OCI-LY1 (cell line): ENCODE measurements around the gene DNAH9.

Experiments used
- EZH2 ChIP-seq: fragments of 200-600 bp; sonication (generic), shearing (Covaris generic); IDR thresholded peaks from 2 replicates; pipeline ENCODE4 v1.8.0; 2017; ENCODE audit warnings: borderline replicate concordance, mixed run types, mild to moderate bottlenecking, antibody characterized with exemption, low read length, moderate library complexity, mixed read lengths
- TF ChIP-seq, protein P1 (sequence below): fragments of 200-600 bp; sonication (generic), shearing (Covaris generic); IDR thresholded peaks from 2 replicates; pipeline ENCODE4 v1.5.1; 2017; ENCODE audit warnings: mild to moderate bottlenecking, antibody characterized with exemption, low read length, moderate library complexity, mixed read lengths

DNA sequence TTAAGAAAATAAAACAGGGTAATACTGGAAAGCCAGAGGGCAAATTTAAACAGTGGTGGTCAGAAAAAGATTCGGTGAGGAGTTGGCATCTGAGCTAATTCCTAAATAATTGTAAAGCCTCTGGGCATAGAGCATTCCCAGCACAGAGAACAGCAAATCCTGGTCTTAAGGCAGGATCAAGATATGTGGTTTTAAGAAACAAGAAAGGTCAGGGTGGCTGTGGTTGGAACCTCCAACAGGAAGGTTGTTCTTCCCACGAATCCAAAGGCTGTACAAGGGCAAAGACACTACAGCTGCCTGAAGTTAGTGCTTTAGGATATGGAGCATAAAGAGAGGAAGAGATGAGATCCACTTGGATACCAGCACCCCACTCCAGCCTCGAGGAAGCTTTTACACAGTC is 284.4 kb downstream of the DNAH9 start:
- TF ChIP-seq, protein P1, sequence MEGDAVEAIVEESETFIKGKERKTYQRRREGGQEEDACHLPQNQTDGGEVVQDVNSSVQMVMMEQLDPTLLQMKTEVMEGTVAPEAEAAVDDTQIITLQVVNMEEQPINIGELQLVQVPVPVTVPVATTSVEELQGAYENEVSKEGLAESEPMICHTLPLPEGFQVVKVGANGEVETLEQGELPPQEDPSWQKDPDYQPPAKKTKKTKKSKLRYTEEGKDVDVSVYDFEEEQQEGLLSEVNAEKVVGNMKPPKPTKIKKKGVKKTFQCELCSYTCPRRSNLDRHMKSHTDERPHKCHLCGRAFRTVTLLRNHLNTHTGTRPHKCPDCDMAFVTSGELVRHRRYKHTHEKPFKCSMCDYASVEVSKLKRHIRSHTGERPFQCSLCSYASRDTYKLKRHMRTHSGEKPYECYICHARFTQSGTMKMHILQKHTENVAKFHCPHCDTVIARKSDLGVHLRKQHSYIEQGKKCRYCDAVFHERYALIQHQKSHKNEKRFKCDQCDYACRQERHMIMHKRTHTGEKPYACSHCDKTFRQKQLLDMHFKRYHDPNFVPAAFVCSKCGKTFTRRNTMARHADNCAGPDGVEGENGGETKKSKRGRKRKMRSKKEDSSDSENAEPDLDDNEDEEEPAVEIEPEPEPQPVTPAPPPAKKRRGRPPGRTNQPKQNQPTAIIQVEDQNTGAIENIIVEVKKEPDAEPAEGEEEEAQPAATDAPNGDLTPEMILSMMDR: no peak
- no peak for TF ChIP-seq EZH2
